Kidney (tissue), 14 donors: ENCODE data around the gene TLR6. TPM values are rescaled to one million over a fixed set of nuclear protein-coding genes. Genes with fewer than 3 reads are reported as not detected.

Source experiments
- DNase-seq, 5 donors: peaks; one replicate each; pipeline ENCODE4 v3.0.0-alpha.2; 2013 to 2020
- FAIRE-seq: peaks from 2 replicates; lab custom pipeline; 2012; peaks lifted over from hg19 to GRCh38; lab: Jason Lieb, UNC
- H3K27ac ChIP-seq, 2 donors: one replicate each; pipeline ENCODE4 v1.7.0; 2013; ENCODE audit warnings: low read depth in 2 of 2, low read length in 2 of 2, inconsistent platforms in 1 of 2
- H3K27me3 ChIP-seq: one replicate; pipeline ENCODE4 v1.7.1; 2013; ENCODE audit warnings: low read length, inconsistent platforms; ENCODE audit not compliant: control insufficient read depth, insufficient read depth
- H3K36me3 ChIP-seq, 3 donors: one replicate each; pipeline versions ENCODE4 v1.7.0 to v1.7.1; 2013; ENCODE audit warnings: low read length in 3 of 3, control low read depth in 1 of 3, inconsistent platforms in 1 of 3; ENCODE audit not compliant: insufficient read depth in 3 of 3, control insufficient read depth in 2 of 3
- H3K4me1 ChIP-seq, 3 donors: one replicate each; pipeline versions ENCODE4 v1.7.0 to v1.7.1; 2013; ENCODE audit warnings: low read length in 3 of 3, inconsistent platforms in 1 of 3, low read depth in 1 of 3; ENCODE audit not compliant: control insufficient read depth in 2 of 3, insufficient read depth in 2 of 3
- H3K4me3 ChIP-seq, 3 donors: one replicate each; pipeline versions ENCODE4 v1.7.0 to v1.8.1; 2013; ENCODE audit warnings: low read length in 3 of 3, control low read depth in 1 of 3, inconsistent platforms in 1 of 3
- H3K9ac ChIP-seq, 3 donors: one replicate each; pipeline versions ENCODE4 v1.7.0 to v1.7.1; 2013; ENCODE audit warnings: low read length in 3 of 3, control low read depth in 1 of 3, inconsistent platforms in 1 of 3
- H3K9me3 ChIP-seq, 3 donors: one replicate each; pipeline versions ENCODE4 v1.7.0 to v1.7.1; 2013; ENCODE audit warnings: low read length in 3 of 3, control low read depth in 1 of 3, inconsistent platforms in 1 of 3; ENCODE audit not compliant: control insufficient read depth in 2 of 3, insufficient read depth in 1 of 3
- CTCF ChIP-seq: IDR thresholded peaks from 3 replicates; pipeline ENCODE4 v1.5.1; 2012; ENCODE audit warnings: mild to moderate bottlenecking, moderate library complexity, borderline replicate concordance; ENCODE audit not compliant: insufficient read depth; ENCODE audit errors: extremely low read depth
- intact Hi-C: fragments of 100-400 bp; cut with DNase I; formaldehyde crosslinking; loops from one replicate; pipeline ENCODE4 v1.11.1; 2022
- polyA plus RNA-seq: library from polyadenylated mRNA; stranded (reverse); fragments of 350-450 nt; fragmentation: Illumina TruSeq; extraction: RNeasy Lipid Tissue Mini Kit (QIAGEN cat#74804); gene quantifications from one replicate; pipeline ENCODE4 v1.2.3, GENCODE V29; 2014; ENCODE audit warnings: low read depth, low replicate concordance; ENCODE audit not compliant: insufficient read depth
- total RNA-seq: library from RNA; stranded (reverse); fragmentation: NEBNext Ultra II Directional; extraction: Animal tissue kit (Norgen Biotek cat#: 25700); gene quantifications from one replicate; pipeline ENCODE4 v1.2.1, GENCODE V29; 2021
- donor health status: control.
- donor health status: control.
- donor health status: control.
- donor health status: control.
- donor health status: control.
- donor health status: DM: yes; HTN: yes; CAD: no.
- donor health status: Normal renal cell carcinoma (clear cell type).

TLR6 gene
- total and polyA plus RNA-seq, 2 donors from 2014 or later, result 0.62 to 6.1 TPM

DNA sequence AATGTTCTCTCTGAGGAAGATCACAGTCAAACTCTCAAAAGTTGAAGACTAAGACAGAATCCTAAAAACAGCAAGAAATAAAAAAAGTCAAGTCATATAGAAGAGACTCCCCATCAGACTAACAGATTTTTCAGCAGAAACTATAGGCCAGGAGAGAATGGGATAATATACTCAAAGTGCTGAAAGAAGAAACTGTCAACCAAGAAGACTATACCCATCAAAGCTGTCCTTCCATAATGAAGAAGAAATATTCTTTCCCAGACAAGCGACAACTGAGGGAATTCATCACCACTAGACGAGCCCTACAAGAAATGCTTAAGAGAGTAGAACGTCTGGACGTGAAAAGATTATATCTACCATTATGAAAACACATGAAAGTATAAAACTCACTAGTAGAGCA lies 22.0 kb downstream of the TLR6 start:
- no peaks in the 10 kb centered on the region for H3K4me1 ChIP-seq
- no peak overlapping the region for H3K9ac ChIP-seq
- intact Hi-C loops, result no loop called here
- H3K4me3 ChIP-seq, result no peak overlapping the region
- DNase-seq (no peak), FAIRE-seq (no peak)
- TF ChIP-seq CTCF, result no peak
- no peaks in the 10 kb centered on the region for H3K36me3 ChIP-seq
- H3K27me3 ChIP-seq, result no peaks in the 10 kb centered on the region
- H3K9me3 ChIP-seq, result no peaks in the 10 kb centered on the region
- no peak overlapping the region for H3K27ac ChIP-seq

DNA sequence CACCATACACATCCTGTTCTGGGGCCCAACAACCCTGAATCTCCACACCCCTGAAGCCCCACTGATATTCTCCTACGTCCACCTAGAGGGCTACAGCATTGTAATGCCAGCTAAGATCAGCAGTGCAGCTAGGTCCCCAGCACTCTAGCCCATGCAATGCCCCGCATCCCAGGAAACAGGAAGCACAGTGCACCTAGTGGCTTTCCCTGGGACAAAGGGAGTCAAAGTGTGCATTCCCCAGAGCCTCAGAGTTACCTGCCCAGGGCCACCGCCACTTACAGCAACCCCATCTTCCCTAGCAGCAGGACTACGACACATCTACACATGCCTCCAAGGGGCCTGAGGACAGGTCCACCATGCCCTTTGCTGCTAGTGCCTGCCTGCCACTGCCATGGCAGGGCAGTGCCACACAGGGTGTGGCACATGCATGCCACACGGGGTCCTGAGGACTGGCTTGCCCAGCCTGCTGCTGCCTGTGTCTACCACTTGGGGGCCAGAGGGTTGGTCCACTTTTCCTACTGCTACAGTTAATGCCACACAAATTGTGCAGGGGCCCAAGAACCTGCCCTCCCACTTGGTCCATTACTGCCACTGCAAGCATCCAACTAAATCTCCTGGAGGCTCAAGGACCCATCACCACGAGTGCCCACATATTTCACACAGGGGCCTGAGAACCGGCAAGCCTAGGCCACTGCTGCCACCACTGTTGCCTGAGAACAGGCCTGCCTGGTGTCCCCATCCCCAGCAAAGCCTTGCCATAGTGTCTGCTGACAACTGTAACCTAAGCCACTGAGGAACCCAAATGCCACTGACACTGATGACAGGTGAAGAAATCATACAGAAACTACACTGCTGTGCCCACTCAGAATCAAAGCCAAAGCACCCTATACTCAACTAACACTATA lies 23.7 kb downstream of the TLR6 start:
- H3K27ac ChIP-seq, result no peak overlapping the region
- intact Hi-C loops, result no loop called here
- no peak overlapping the region for H3K4me3 ChIP-seq
- DNase-seq (no peak), FAIRE-seq (no peak)
- no peaks in the 10 kb centered on the region for H3K4me1 ChIP-seq
- H3K36me3 ChIP-seq, result no peaks in the 10 kb centered on the region
- no peak for TF ChIP-seq CTCF
- H3K9me3 ChIP-seq, result no peaks in the 10 kb centered on the region
- H3K27me3 ChIP-seq, result no peaks in the 10 kb centered on the region
- H3K9ac ChIP-seq, result no peak overlapping the region

DNA sequence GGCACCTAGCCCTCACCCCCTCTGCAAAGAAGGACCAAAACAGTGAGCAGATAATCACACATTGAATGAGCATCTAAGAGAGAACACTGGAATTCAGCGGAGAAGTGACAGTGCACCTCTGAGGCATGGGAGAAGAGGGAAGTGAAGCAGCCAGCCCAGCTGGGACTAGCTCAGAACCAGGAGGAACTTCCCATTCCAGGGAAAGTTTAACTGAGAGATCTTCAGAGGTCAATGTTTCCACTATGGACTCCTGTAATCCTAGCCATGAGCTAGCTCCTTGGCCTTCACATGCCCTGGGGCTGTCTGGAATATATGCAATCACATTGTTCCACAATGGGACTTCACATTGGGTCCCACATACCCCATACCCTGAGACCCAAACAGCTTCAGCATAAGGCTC lies 24.4 kb downstream of the TLR6 start:
- no peak overlapping the region for H3K9ac ChIP-seq
- FAIRE-seq, result no peak

More for the DNA sequence above, 24.4 kb downstream of the TLR6 start:
- no peak for DNase-seq
- Histone ChIP-seq H3K4me3 (no peak overlapping the region), H3K4me1 (no peaks in the 10 kb centered on the region), H3K36me3 (no peaks in the 10 kb centered on the region), H3K9me3 (no peaks in the 10 kb centered on the region), H3K27me3 (no peaks in the 10 kb centered on the region), H3K27ac (no peak overlapping the region)
- no peak for TF ChIP-seq CTCF
- intact Hi-C loops, result no loop called here
